GM04504 (cell line): Measurements from ENCODE around the gene FBF1.
"Not testable (repeated sequence)": the region's sequence is repeated elsewhere in the genome, so short reads cannot be mapped to it uniquely, and the experiment has no call there.

ENCODE experiments used
- DNase-seq: peaks from one replicate; pipeline ENCODE4 v3.0.0-alpha.2; 2012; ENCODE audit warnings: low read depth

The FBF1 gene

GRCh38 chr17:75940727-75941441 is at the start of gene FBF1:
Gene FBF1 (minus strand): TSS chr17:75941042. CDS start chr17:75938149, 2,893 bp downstream.
- DNase-seq = peak; percentile 92

GRCh38 chr17:75987041-75987440 is 46.2 kb upstream of the FBF1 start:
- DNase-seq = no peak

GRCh38 chr17:75985986-75986385 is 45.1 kb upstream of the FBF1 start:
- DNase-seq = no peak

GRCh38 chr17:75983501-75984181 is 42.8 kb upstream of the FBF1 start:
- DNase-seq = no peak

GRCh38 chr17:75981019-75981615 is 40.3 kb upstream of the FBF1 start:
- DNase-seq = no peak

- DNase-seq = no peak
Observed at GRCh38 chr17:75980188-75981018, 39.6 kb upstream of the FBF1 start.

GRCh38 chr17:75979705-75980187 is 38.9 kb upstream of the FBF1 start:
- no peak for DNase-seq

GRCh38 chr17:75978938-75979704 is 38.3 kb upstream of the FBF1 start, which contains the start of the genes ACOX1 and TEN1:
Gene ACOX1 (minus strand): TSS chr17:75979166. CDS start chr17:75979073, 93 bp downstream.
Gene TEN1 (plus strand): TSS chr17:75979240. CDS start chr17:75986193, 6,953 bp downstream.
- peak; percentile 94 for DNase-seq

- DNase-seq = no peak
Observed at GRCh38 chr17:75976175-75976848, 35.5 kb upstream of the FBF1 start.

GRCh38 chr17:75975757-75976174 is 34.9 kb upstream of the FBF1 start:
- no peak for DNase-seq

GRCh38 chr17:75975187-75975586 is 34.3 kb upstream of the FBF1 start:
- DNase-seq = not testable (repeated sequence)

- no peak for DNase-seq
Observed at GRCh38 chr17:75970626-75971025, 29.8 kb upstream of the FBF1 start.

GRCh38 chr17:75970011-75970523 is 29.2 kb upstream of the FBF1 start:
- DNase-seq = peak; percentile 24

- DNase-seq = not testable (repeated sequence)
Observed at GRCh38 chr17:75969044-75969443, 28.2 kb upstream of the FBF1 start.

- no peak for DNase-seq
Observed at GRCh38 chr17:75965468-75965867, 24.6 kb upstream of the FBF1 start.

- no peak for DNase-seq
Observed at GRCh38 chr17:75959839-75960511, 19.1 kb upstream of the FBF1 start.

GRCh38 chr17:75959051-75959838 is 18.4 kb upstream of the FBF1 start:
- no peak for DNase-seq

- DNase-seq = no peak
Observed at GRCh38 chr17:75950855-75951554, 10.2 kb upstream of the FBF1 start.
